ENCODE results near the gene EIF3M. TPM values are rescaled to one million over a fixed set of nuclear protein-coding genes. Genes with fewer than 3 reads are reported as not detected.

The EIF3M gene
- total RNA-seq, 4 donors from 2014 or later: 319 to 534 (median 455) TPM

- ATAC-seq (ENCODE audit: low FRiP score): no peak
- TF ChIP-seq CTCF (IDR thresholded peaks at IDR 0.05): no peak
- DNase-seq (ENCODE audit: low spot score): no peak
Measured at GRCh38 chr11:32574421-32574820, 9.2 kb upstream of the EIF3M start.

GRCh38 chr11:32575070-32575469 lies 8.6 kb upstream of the EIF3M start:
- no peak for TF ChIP-seq CTCF (IDR thresholded peaks at IDR 0.05)

GRCh38 chr11:32576456-32576855 lies 7.2 kb upstream of the EIF3M start:
- no peak for DNase-seq (ENCODE audit: low spot score)
- no peak for TF ChIP-seq CTCF (IDR thresholded peaks at IDR 0.05)
- no peak for ATAC-seq (ENCODE audit: low FRiP score)

More at GRCh38 chr11:32575070-32575469, 8.6 kb upstream of the EIF3M start:
- DNase-seq (ENCODE audit: low spot score) (no peak), ATAC-seq (ENCODE audit: low FRiP score) (no peak)

GRCh38 chr11:32580967-32581366 lies 2.7 kb upstream of the EIF3M start:
- no peak for ATAC-seq (ENCODE audit: low FRiP score)
- no peak for TF ChIP-seq CTCF (IDR thresholded peaks at IDR 0.05)

GRCh38 chr11:32581556-32581955 lies 2.1 kb upstream of the EIF3M start:
- TF ChIP-seq CTCF (IDR thresholded peaks at IDR 0.05): no peak
- DNase-seq (ENCODE audit: low spot score) (no peak), ATAC-seq (ENCODE audit: low FRiP score) (no peak)

More at GRCh38 chr11:32580967-32581366, 2.7 kb upstream of the EIF3M start:
- no peak for DNase-seq (ENCODE audit: low spot score)

- no peak for TF ChIP-seq CTCF (IDR thresholded peaks at IDR 0.05)
- DNase-seq (ENCODE audit: low spot score): no peak
- ATAC-seq (ENCODE audit: low FRiP score): no peak
Measured at GRCh38 chr11:32584921-32585320, 1.3 kb downstream of the EIF3M start.

GRCh38 chr11:32586576-32587190 lies 3.1 kb downstream of the EIF3M start:
- ATAC-seq (ENCODE audit: low FRiP score) (peak; percentile 38), DNase-seq (ENCODE audit: low spot score) (no peak)
- no peak for TF ChIP-seq CTCF (IDR thresholded peaks at IDR 0.05)

Data from omental fat pad (tissue), 4 donors.